Activated CD8-positive, alpha-beta memory T cell treated with anti-CD3 and anti-CD28 coated beads for 4 hours (primary cell): ENCODE measurements around the gene STARD9.
"Not testable (repeated sequence)": the region's sequence is repeated elsewhere in the genome, so short reads cannot be mapped to it uniquely, and the experiment has no call there.

Source experiments
- DNase-seq, 2 donors: peaks; one replicate each; pipeline ENCODE4 v3.0.0-alpha.2; 2020; ENCODE audit warnings: low read depth in 2 of 2

STARD9 gene

DNA sequence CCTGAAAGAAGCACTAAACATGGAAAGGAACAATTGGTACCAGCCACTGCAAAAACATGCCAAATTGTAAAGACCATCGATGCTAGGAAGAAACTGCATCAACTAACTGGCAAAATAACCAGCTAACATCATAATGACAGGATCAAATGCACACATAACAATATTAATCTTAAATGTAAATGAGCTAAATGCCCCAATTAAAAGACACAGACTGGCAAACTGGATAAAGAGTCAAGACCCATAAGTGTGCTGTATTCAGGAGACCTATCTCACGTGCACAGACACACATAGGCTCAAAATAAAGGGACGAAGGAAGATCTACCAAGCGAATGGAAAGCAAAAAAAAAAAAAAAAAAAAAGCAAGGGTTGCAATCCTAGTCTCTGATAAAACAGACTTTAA, 190.7 kb downstream of the STARD9 start:
- DNase-seq = not testable (repeated sequence)
